ENCODE results near the gene IP6K3. TPM values are rescaled to one million over a fixed set of nuclear protein-coding genes. Genes with fewer than 3 reads are reported as not detected.

IP6K3 gene
- total RNA-seq, 1 donor from 2014 or later: 0.16 TPM

DNA sequence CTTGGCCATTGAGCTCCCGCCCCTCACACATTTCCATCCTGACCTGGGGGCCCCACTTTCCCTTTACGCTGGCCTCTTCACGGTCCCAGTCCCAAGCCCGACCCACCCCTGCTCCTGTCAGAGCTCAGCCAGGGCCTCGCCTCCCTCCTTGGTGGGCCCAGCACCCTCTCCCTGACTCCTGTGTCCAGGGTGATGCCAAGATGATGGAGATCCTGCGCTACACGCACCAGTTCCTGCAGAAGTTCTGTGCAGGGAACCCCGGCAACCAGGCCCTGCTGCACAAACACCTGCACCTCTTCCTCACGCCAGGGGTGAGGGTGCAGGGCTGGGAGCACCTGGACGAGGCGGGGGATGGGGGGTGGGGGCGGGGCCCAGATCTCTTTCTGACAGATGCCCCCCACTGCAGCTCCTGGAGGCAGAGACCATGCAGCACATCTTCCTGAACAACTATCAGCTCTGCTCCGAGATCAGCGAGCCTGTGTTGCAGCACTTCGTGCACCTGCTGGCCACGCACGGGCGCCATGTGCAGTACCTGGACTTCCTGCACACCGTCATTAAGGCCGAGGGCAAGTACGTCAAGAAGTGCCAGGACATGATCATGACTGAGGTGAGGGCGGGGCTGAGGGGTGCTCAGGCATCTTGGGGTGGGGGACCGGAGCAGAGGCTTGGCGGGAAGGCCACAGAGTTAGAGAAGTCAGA, 68.3 kb downstream of the IP6K3 start:
- Mint-ChIP-seq H3K4me3 (no peak overlapping the region), H3K27me3 (ENCODE audit: low read depth) (no peaks in the 10 kb centered on the region), H3K9me3 (no peaks in the 10 kb centered on the region), H3K27ac (no peak overlapping the region), H3K4me1 (peaks cover 6% of the 10 kb centered on the region), H3K36me3 (no peaks in the 10 kb centered on the region)
- no peak for DNase-seq (ENCODE audit: low spot score in 2 of 2, unreplicated experiment in 2 of 2)
- no peak for TF ChIP-seq CTCF (IDR thresholded peaks at IDR 0.05; ENCODE audit: unreplicated experiment)

GRCh38 chr6:33677689-33678088, 69.0 kb downstream of the IP6K3 start:
- no peak for DNase-seq (ENCODE audit: low spot score in 2 of 2, unreplicated experiment in 2 of 2)
- Mint-ChIP-seq H3K27me3 (ENCODE audit: low read depth) (no peaks in the 10 kb centered on the region), H3K36me3 (no peaks in the 10 kb centered on the region), H3K27ac (no peak overlapping the region), H3K4me3 (no peak overlapping the region), H3K4me1 (peaks cover 7% of the 10 kb centered on the region), H3K9me3 (no peaks in the 10 kb centered on the region)
- no peak for TF ChIP-seq CTCF (IDR thresholded peaks at IDR 0.05; ENCODE audit: unreplicated experiment)

GRCh38 chr6:33677143-33677660, 69.5 kb downstream of the IP6K3 start:
- peaks cover 7% of the 10 kb centered on the region for H3K4me1 Mint-ChIP-seq
- H3K27me3 Mint-ChIP-seq (ENCODE audit: low read depth): no peaks in the 10 kb centered on the region
- no peaks in the 10 kb centered on the region for H3K36me3 Mint-ChIP-seq
- H3K4me3 Mint-ChIP-seq: no peak overlapping the region
- DNase-seq (ENCODE audit: low spot score in 2 of 2, unreplicated experiment in 2 of 2): no peak
- H3K9me3 Mint-ChIP-seq: no peaks in the 10 kb centered on the region
- H3K27ac Mint-ChIP-seq: no peak overlapping the region
- no peak for TF ChIP-seq CTCF (IDR thresholded peaks at IDR 0.05; ENCODE audit: unreplicated experiment)

- no peaks in the 10 kb centered on the region for H3K27me3 Mint-ChIP-seq (ENCODE audit: low read depth)
- peaks cover 11% of the 10 kb centered on the region for H3K4me1 Mint-ChIP-seq
- H3K4me3 Mint-ChIP-seq: no peak overlapping the region
- no peaks in the 10 kb centered on the region for H3K9me3 Mint-ChIP-seq
- DNase-seq (ENCODE audit: low spot score in 2 of 2, unreplicated experiment in 2 of 2): no peak
- H3K36me3 Mint-ChIP-seq: no peaks in the 10 kb centered on the region
- no peak overlapping the region for H3K27ac Mint-ChIP-seq
- no peak for TF ChIP-seq CTCF (IDR thresholded peaks at IDR 0.05; ENCODE audit: unreplicated experiment)
Measured at GRCh38 chr6:33676416-33677142, 70.1 kb downstream of the IP6K3 start.

DNA sequence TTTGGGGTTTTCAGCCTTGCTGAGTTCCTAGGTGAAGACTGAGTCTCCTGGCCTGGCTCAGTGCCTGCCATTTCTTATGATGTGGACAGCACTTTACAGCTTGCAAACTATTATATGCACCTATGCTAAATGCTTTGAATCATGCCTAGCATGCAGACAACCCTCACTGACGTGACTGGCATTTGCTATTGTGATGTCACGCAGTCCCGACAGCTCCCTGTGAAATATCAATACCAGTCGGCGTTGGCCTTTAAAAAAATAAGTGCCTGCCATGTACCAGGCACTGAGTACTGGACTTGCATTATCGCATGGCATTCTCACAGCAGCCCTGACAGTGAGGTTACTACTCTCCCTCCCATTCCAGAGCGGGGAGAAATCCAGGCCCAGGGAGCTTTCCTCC, 70.7 kb downstream of the IP6K3 start:
- TF ChIP-seq CTCF (IDR thresholded peaks at IDR 0.05; ENCODE audit: unreplicated experiment): no peak
- DNase-seq (ENCODE audit: low spot score in 2 of 2, unreplicated experiment in 2 of 2): no peak
- peaks cover 14% of the 10 kb centered on the region for H3K4me1 Mint-ChIP-seq
- H3K27ac Mint-ChIP-seq: no peak overlapping the region
- H3K27me3 Mint-ChIP-seq (ENCODE audit: low read depth): no peaks in the 10 kb centered on the region
- H3K4me3 Mint-ChIP-seq: no peak overlapping the region
- no peaks in the 10 kb centered on the region for H3K36me3 Mint-ChIP-seq
- H3K9me3 Mint-ChIP-seq: no peaks in the 10 kb centered on the region
